Activated T-helper 17 cell treated with anti-CD3 and anti-CD28 coated beads, Interleukin-2, amount 50 U/mL, for 72 hours (primary cell): ENCODE results near the gene SIT1. TPM values are rescaled to one million over a fixed set of nuclear protein-coding genes. Genes with fewer than 3 reads are reported as not detected.

ENCODE experiments used
- ATAC-seq: fragments of 150-1000 bp; cut with Tn5 transposase; replicated peaks from 2 replicates; pipeline ENCODE4 v1.10.0; 2021; ENCODE audit warnings: mild to moderate bottlenecking, moderate library complexity
- H3K27ac Mint-ChIP-seq: one replicate; pipeline ENCODE4 v1.8.0; 2022; ENCODE audit warnings: mixed read lengths
- H3K27me3 Mint-ChIP-seq: one replicate; pipeline ENCODE4 v1.8.0; 2022; ENCODE audit warnings: mixed read lengths
- H3K36me3 Mint-ChIP-seq: one replicate; pipeline ENCODE4 v1.8.0; 2022; ENCODE audit warnings: low read depth, mild to moderate bottlenecking, mixed read lengths
- H3K4me1 Mint-ChIP-seq: one replicate; pipeline ENCODE4 v1.8.0; 2022; ENCODE audit warnings: mixed read lengths
- H3K4me3 Mint-ChIP-seq: one replicate; pipeline ENCODE4 v1.8.0; 2022; ENCODE audit warnings: mild to moderate bottlenecking, mixed read lengths
- H3K9me3 Mint-ChIP-seq: one replicate; pipeline ENCODE4 v1.8.0; 2022; ENCODE audit warnings: mixed read lengths
- total RNA-seq, 2 donors: library from RNA; stranded (reverse); gene quantifications; one replicate each; pipeline ENCODE4 v1.2.3, GENCODE V29; 2022

Gene SIT1, protein sequence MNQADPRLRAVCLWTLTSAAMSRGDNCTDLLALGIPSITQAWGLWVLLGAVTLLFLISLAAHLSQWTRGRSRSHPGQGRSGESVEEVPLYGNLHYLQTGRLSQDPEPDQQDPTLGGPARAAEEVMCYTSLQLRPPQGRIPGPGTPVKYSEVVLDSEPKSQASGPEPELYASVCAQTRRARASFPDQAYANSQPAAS
- total RNA-seq: 100 to 1,000 TPM in 1 of 2 donors, 10 to 100 TPM in 1; 97.0 to 135 TPM

DNA sequence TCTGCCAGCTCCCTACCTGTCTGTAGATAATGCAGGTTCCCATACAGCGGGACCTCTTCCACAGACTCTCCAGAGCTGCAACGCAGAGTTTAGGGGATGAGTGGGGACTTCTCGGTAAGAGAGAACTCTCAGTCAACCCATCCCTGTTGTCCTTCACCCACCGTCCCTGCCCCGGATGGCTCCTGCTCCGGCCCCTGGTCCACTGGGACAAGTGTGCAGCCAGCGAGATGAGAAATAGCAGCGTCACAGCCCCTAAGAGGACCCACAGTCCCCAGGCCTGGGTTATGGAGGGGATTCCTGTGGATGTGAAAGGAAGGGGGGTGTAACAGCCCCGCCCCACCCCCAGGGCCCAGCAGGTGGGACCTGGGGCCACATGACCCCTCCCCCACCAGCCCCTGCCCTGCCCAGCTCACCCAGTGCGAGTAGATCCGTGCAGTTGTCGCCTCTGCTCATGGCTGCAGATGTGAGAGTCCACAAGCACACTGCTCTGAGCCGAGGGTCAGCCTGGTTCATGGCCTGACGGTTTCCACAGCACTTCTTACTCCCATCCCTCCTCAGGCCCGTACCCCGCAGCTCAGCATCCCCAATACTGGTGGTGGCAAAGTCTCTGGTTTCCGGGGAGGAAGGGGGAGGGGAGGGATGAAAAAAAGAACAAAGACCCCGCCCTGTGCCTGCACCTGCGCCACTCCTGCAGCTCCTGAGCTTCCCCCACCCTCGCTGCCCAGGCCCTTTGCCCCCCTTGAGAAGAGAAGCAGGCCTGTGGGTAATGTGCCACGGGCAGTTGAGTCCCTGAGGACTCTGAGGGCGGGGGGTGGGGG lies at the start of gene SIT1:
TSS of gene SIT1 (minus strand) at position 591 of the 818 bp plus-strand sequence. CDS start at position 513, 78 bp downstream.
- H3K36me3 Mint-ChIP-seq: peaks cover 41% of the 10 kb centered on the region
- peak; percentile 47 for ATAC-seq
- H3K27me3 Mint-ChIP-seq: no peaks in the 10 kb centered on the region
- H3K4me3 Mint-ChIP-seq: peak within 1 kb of the TSS; percentile 90
- H3K9me3 Mint-ChIP-seq: no peaks in the 10 kb centered on the region
- H3K27ac Mint-ChIP-seq: peak within 1 kb of the TSS; percentile 94
- peaks cover 24% of the 10 kb centered on the region for H3K4me1 Mint-ChIP-seq

- Mint-ChIP-seq H3K4me3 (no peak overlapping the region), H3K4me1 (no peaks in the 10 kb centered on the region), H3K27ac (no peak overlapping the region), H3K27me3 (no peaks in the 10 kb centered on the region), H3K9me3 (no peaks in the 10 kb centered on the region), H3K36me3 (no peaks in the 10 kb centered on the region)
- no peak for ATAC-seq
Measured at GRCh38 chr9:35700031-35700430, 49.3 kb upstream of the SIT1 start.

GRCh38 chr9:35698231-35698630 lies 47.5 kb upstream of the SIT1 start:
- H3K4me3 Mint-ChIP-seq: no peak overlapping the region
- no peaks in the 10 kb centered on the region for H3K27me3 Mint-ChIP-seq
- H3K27ac Mint-ChIP-seq: no peak overlapping the region

DNA sequence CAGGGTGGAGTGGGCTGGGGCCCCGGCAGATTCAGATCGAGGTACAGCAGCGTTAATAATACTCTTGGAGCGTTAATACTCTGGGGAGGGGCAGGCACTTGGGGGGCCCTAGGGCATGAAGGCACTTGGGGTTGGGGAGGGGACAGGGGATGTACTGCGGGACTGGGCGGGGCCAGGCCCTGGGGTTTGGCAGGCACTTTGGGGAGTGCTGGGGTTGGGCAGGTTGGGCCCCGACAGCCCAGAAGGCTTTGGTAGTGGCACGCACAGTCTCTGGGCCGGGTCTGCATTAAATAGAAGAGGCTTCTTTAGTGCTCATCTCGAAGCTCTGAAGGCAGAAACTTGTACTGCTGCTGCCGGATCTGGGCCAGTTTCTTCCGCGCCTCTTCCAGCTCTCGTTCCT lies 46.8 kb upstream of the SIT1 start:
- H3K4me3 Mint-ChIP-seq: no peak overlapping the region
- no peaks in the 10 kb centered on the region for H3K4me1 Mint-ChIP-seq
- peak; percentile 7 for ATAC-seq
- no peaks in the 10 kb centered on the region for H3K36me3 Mint-ChIP-seq
- peak overlapping the region; percentile 7 for H3K27ac Mint-ChIP-seq
- no peaks in the 10 kb centered on the region for H3K27me3 Mint-ChIP-seq
- no peaks in the 10 kb centered on the region for H3K9me3 Mint-ChIP-seq

More at GRCh38 chr9:35698231-35698630, 47.5 kb upstream of the SIT1 start:
- Mint-ChIP-seq H3K4me1 (no peaks in the 10 kb centered on the region), H3K9me3 (no peaks in the 10 kb centered on the region), H3K36me3 (no peaks in the 10 kb centered on the region)
- no peak for ATAC-seq

DNA sequence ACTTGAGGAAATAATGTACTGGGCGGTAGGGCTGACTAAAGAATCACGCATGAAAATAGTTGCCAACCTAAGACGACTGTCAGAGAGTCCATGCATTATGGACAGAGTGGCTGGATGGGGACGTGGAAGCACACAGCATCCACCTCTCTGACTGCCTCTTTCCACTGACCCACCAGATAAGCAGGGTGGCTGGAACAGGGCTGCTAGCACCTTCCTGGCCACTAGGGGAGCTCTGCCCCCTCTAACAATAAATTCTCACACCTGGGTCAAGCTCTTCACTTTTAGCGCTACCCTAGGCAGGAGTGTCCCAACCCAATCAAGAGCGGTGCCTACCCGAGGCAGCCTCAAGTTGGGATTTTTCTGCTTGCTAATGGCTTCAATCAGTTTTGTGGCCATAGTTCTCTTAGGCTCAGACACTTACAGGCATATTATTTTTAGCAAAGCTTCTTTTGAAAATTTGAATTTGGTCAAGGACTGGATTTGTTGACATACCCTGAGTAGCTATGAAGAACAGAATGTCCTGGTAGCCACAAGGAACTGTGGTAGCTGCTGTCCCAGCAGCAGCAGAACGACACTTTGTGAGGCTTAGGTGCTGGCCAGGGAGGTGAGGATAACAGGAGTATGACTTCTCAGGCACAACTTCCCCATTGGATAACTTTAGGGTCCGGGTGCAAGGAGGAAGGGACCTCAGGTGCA lies 45.9 kb upstream of the SIT1 start:
- ATAC-seq: peak; percentile 87
- Mint-ChIP-seq H3K27me3 (no peaks in the 10 kb centered on the region), H3K9me3 (no peaks in the 10 kb centered on the region), H3K36me3 (no peaks in the 10 kb centered on the region), H3K4me1 (no peaks in the 10 kb centered on the region), H3K27ac (peak overlapping the region; percentile 7), H3K4me3 (no peak overlapping the region)

DNA sequence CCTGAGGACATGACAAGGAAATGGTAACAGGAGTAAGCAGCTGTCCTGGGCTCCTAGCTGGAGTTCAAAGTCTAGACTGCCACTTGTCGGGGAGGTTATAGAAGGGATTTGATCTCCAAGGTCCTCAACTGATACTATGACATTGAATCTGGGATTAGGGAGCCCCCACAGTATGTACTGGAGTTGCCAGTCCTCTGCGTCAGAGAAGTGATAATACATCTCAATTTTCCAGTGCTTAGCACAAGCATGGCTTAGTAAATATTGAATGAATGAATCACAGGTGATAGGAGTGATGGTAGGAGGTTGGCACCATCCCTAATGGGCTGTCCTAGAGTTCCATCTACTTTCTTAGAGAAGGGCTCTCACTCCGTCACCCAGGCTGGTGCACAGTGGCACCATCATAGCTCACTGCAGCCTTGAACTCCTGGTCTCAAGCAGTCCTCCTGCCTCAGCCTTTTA lies 45.2 kb upstream of the SIT1 start:
- Mint-ChIP-seq H3K36me3 (no peaks in the 10 kb centered on the region), H3K4me3 (no peak overlapping the region), H3K9me3 (no peaks in the 10 kb centered on the region), H3K27ac (no peak overlapping the region), H3K27me3 (no peaks in the 10 kb centered on the region), H3K4me1 (no peaks in the 10 kb centered on the region)
- peak; percentile 23 for ATAC-seq

DNA sequence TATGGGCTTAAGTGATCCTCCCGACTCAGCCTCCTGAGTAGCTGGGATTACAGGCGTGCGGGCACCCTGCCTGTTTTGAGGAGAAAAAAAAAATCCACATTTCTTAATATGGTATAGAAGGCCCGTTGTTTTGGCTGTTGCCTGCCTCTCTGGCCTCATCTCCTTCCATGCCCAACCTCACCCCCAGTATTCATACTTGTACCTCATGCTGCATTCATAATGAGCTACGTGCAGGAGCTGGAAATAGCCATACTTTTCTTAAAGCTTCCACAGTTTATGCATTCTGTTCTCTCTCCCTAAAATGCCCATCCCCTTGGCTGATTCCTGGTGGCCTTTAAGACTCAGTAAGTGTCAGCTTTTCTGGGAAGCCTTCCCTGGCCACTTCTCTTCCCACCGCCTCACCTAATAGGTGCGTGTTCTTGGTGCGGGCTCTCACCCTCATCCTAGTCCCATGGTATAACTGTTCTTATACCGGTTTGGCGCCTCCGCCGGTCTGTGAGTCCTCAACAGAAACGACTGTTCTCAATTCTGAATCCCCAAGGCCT lies 41.1 kb upstream of the SIT1 start:
- H3K36me3 Mint-ChIP-seq: no peaks in the 10 kb centered on the region
- no peak for ATAC-seq
- H3K4me3 Mint-ChIP-seq: peak overlapping the region; percentile 73
- H3K27me3 Mint-ChIP-seq: no peaks in the 10 kb centered on the region
- peaks cover 15% of the 10 kb centered on the region for H3K4me1 Mint-ChIP-seq
- H3K9me3 Mint-ChIP-seq: no peaks in the 10 kb centered on the region
- peak overlapping the region; percentile 68 for H3K27ac Mint-ChIP-seq

DNA sequence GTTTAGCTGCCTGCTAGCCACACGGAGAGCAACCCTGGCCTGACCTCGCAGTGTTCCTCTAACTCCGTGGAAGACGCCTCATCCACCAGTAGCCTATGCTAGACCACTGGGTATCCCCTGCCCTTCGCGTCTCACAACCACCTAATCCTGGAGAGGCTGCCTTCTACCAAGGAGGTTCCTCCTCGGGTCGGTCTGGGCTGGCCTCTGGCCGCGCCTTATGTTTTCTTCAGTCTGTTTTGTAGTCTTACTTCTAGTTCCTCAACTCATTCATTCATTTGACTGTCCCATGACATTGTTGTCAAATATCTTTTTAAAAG lies 40.6 kb upstream of the SIT1 start:
- H3K9me3 Mint-ChIP-seq: no peaks in the 10 kb centered on the region
- H3K36me3 Mint-ChIP-seq: no peaks in the 10 kb centered on the region
- ATAC-seq: no peak
- H3K27ac Mint-ChIP-seq: peak overlapping the region; percentile 68
- no peaks in the 10 kb centered on the region for H3K27me3 Mint-ChIP-seq
- peaks cover 15% of the 10 kb centered on the region for H3K4me1 Mint-ChIP-seq
- peak overlapping the region; percentile 73 for H3K4me3 Mint-ChIP-seq

DNA sequence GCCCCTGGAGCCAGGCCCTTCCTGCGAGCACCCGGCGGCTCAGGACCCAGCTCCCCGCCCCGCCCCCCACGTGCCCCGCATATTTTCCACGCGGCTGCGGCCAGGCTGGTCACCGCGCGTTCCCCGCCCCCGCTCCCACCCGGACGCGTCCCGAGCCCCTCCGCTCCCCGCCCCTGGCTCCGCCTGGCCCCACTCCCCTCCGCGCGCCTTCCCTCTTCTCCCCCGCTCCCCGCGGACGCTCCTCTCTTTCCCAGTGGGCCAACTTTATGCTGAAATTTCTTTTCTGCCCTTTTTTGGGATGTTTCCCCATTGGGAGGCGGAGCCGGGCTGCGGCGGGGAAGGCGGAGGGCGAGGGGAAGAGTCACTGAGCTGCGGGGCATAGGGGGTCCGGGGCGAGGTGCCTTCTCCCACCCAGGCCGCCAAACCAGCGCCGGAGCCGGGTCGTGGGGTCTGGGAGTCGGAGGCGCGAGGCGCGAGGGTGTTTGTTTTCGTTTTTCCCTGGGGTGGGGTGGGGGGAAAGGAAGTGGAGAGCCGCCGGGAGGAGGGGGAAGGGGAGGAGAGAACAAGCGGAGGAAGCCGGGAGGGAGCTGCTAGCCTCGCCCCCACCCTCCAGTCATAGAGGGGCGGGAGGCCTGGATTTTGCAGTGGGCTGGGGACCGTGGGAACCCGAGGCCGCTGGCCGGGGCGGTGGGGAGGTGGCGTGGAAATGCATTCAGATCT lies 40.0 kb upstream of the SIT1 start:
- peak overlapping the region; percentile 68 for H3K27ac Mint-ChIP-seq
- H3K27me3 Mint-ChIP-seq: no peaks in the 10 kb centered on the region
- H3K4me1 Mint-ChIP-seq: peaks cover 15% of the 10 kb centered on the region
- peak overlapping the region; percentile 73 for H3K4me3 Mint-ChIP-seq
- peak; percentile 13 for ATAC-seq
- H3K36me3 Mint-ChIP-seq: no peaks in the 10 kb centered on the region
- H3K9me3 Mint-ChIP-seq: no peaks in the 10 kb centered on the region

- ATAC-seq: peak; percentile 12
- Mint-ChIP-seq H3K27me3 (no peaks in the 10 kb centered on the region), H3K9me3 (no peaks in the 10 kb centered on the region), H3K27ac (no peak overlapping the region), H3K36me3 (no peaks in the 10 kb centered on the region), H3K4me3 (peak overlapping the region; percentile 73), H3K4me1 (peaks cover 15% of the 10 kb centered on the region)
Measured at GRCh38 chr9:35690294-35690613, 39.5 kb upstream of the SIT1 start.

DNA sequence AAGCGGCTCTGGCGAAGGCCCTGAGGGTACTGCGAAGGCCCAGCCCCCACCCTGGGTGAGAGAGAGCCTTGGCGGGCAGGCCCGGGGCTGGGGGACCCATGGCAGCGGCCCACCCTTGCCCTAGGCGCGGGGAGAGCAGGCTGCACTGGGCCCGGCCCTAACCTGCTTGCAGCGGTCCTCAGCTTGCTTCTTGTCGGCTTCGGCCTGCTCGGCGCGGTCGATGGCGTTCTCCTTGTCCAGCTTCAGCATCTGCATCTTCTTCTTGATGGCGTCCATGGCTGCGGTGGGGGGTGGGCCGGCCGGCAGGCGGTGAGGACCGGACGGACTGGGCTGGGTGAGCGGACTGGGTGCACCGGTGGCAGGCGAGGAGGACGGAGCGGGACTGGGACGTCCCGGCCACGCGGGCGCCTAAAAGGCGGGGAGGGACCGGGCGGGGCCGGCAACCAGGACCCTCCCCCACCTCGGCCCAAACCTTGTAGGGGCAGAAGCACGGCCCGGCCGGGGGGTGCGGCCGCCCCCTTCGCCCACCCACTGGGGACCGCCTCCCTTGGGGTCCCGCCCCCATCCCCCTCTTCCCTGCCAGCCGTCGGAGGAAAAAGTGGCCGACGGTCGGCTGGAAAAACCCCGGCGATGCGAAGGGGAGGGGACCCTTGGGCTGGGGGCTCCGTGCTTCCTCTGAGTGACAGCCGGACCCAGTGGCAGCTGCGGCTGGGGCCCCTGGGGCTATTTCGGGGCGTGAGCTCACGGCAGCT lies 39.0 kb upstream of the SIT1 start, which contains the start of gene TPM2:
TSS of gene TPM2 (minus strand) at position 384 of the 752 bp plus-strand sequence. CDS start at position 276, 108 bp downstream.
- H3K27ac Mint-ChIP-seq: peak within 1 kb of the TSS; percentile 80
- H3K27me3 Mint-ChIP-seq: no peaks in the 10 kb centered on the region
- H3K4me3 Mint-ChIP-seq: peak within 1 kb of the TSS; percentile 73
- ATAC-seq: no peak
- H3K9me3 Mint-ChIP-seq: no peaks in the 10 kb centered on the region
- peaks cover 15% of the 10 kb centered on the region for H3K4me1 Mint-ChIP-seq
- no peaks in the 10 kb centered on the region for H3K36me3 Mint-ChIP-seq

GRCh38 chr9:35688558-35689541 lies 38.1 kb upstream of the SIT1 start:
- Mint-ChIP-seq H3K27me3 (no peaks in the 10 kb centered on the region), H3K4me3 (peak overlapping the region; percentile 67), H3K4me1 (peaks cover 15% of the 10 kb centered on the region), H3K27ac (peak overlapping the region; percentile 80), H3K9me3 (no peaks in the 10 kb centered on the region), H3K36me3 (no peaks in the 10 kb centered on the region)
- peak; percentile 92 for ATAC-seq
